ENCODE measurements around the gene CDC42EP2.
A peak's percentile ranks its signal among the peaks of the same experiment; 100 is the strongest.

DNA sequence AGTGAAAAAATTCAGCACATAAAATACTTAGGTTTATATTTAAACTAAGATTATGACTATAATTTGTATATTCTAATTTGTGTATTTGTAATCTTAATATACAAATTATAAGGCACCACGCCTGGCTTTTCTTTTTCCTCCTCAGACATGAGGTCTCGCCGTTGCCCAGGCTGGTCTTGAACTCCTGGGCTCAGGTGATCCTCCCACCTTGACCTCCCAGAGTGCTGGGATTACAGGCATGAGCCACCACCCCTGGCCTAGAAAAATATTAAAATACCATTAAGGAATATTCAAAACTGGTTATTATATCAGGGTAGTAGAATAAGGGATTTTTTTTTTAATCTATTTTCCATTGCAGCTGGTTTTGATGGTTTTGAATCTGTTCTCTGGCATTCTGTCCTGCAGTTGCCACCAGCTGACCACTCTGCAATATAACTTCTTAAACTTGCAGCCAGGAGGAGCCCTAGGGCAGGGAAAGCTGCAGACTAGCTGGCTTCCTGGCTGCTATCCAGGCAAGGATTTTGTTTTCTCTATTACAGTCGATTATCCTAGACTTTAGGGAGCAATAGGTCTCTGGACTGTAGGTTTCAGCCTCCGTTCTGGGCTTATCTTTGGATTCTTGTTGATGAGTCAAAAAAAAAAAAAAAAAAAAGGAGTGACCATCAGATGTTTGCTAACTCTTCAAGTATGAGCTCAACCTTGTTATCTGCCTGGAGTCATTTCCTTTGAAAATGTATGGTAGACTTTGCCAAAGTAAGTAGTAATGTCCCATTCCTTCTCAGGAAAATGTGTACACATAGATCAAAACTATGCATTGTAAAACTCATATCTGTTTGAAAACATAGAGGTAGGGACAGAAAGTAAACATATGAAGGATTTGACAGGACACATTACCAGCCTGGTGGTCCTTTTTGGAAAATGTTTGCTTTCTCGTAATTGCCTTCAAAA, 39.7 kb upstream of the CDC42EP2 start:
- TF ChIP-seq, protein P1, sequence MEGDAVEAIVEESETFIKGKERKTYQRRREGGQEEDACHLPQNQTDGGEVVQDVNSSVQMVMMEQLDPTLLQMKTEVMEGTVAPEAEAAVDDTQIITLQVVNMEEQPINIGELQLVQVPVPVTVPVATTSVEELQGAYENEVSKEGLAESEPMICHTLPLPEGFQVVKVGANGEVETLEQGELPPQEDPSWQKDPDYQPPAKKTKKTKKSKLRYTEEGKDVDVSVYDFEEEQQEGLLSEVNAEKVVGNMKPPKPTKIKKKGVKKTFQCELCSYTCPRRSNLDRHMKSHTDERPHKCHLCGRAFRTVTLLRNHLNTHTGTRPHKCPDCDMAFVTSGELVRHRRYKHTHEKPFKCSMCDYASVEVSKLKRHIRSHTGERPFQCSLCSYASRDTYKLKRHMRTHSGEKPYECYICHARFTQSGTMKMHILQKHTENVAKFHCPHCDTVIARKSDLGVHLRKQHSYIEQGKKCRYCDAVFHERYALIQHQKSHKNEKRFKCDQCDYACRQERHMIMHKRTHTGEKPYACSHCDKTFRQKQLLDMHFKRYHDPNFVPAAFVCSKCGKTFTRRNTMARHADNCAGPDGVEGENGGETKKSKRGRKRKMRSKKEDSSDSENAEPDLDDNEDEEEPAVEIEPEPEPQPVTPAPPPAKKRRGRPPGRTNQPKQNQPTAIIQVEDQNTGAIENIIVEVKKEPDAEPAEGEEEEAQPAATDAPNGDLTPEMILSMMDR (IDR thresholded peaks at IDR 0.05; ENCODE audit: extremely low read depth in 1 of 2, insufficient read depth in 1 of 2, low read depth in 1 of 2, low read length in 2 of 2) = peak; percentile 60 to 83
- TF ChIP-seq, protein P2, sequence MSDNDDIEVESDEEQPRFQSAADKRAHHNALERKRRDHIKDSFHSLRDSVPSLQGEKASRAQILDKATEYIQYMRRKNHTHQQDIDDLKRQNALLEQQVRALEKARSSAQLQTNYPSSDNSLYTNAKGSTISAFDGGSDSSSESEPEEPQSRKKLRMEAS (IDR thresholded peaks at IDR 0.05; ENCODE audit: insufficient read depth, insufficient read length) = no peak
- TF ChIP-seq POLR2A (IDR thresholded peaks at IDR 0.05; ENCODE audit: low read depth, low read length) = peak; percentile 48
- TF ChIP-seq EZH2 (IDR thresholded peaks at IDR 0.05; ENCODE audit: borderline replicate concordance, low read depth, low read length, severe bottlenecking) = no peak
- TF ChIP-seq JUN (IDR thresholded peaks at IDR 0.05; ENCODE audit: borderline replicate concordance, insufficient read depth, insufficient read length, low read depth) = peak; percentile 90

Measured in endothelial cell of umbilical vein (primary cell).